Measurements from ENCODE around the gene KLKB1.
"Not testable (repeated sequence)": the region's sequence is repeated elsewhere in the genome, so short reads cannot be mapped to it uniquely, and the experiment has no call there.

DNA sequence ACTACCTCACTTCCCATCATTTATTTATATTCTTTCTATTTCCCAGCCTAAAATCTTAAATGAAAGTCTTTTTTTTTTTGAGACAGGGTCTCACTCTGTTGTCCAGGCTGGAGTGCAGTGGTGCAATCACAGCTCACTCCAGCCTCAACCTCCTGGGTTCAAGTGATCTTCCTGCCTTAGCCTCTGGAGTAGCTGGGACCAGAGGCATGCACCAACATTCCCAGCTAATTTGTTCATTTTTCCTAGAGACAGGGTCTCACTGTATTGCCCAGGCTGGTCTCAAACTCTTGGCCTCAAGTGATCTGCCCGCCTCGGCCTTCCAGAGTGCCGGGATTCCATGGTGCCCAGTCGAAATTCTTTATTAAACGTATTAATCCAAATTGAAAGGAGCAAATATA is 46.1 kb downstream of the KLKB1 start:
- TF ChIP-seq EZH2 (IDR thresholded peaks at IDR 0.05; ENCODE audit: borderline replicate concordance, insufficient read depth, low read depth, low read length, poor library complexity, severe bottlenecking): not testable (repeated sequence)
- TF ChIP-seq, protein P1, sequence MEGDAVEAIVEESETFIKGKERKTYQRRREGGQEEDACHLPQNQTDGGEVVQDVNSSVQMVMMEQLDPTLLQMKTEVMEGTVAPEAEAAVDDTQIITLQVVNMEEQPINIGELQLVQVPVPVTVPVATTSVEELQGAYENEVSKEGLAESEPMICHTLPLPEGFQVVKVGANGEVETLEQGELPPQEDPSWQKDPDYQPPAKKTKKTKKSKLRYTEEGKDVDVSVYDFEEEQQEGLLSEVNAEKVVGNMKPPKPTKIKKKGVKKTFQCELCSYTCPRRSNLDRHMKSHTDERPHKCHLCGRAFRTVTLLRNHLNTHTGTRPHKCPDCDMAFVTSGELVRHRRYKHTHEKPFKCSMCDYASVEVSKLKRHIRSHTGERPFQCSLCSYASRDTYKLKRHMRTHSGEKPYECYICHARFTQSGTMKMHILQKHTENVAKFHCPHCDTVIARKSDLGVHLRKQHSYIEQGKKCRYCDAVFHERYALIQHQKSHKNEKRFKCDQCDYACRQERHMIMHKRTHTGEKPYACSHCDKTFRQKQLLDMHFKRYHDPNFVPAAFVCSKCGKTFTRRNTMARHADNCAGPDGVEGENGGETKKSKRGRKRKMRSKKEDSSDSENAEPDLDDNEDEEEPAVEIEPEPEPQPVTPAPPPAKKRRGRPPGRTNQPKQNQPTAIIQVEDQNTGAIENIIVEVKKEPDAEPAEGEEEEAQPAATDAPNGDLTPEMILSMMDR (IDR thresholded peaks at IDR 0.05): not testable (repeated sequence)

All from B cell (primary cell).